Mesothelial cell of epicardium (in vitro differentiated cells): ENCODE results near the gene NACC2. TPM values are rescaled to one million over a fixed set of nuclear protein-coding genes. Genes with fewer than 3 reads are reported as not detected.

Experiments
- DNase-seq, 2 experiments: peaks; one replicate each; pipeline ENCODE4 v3.0.0; 2021; ENCODE audit warnings: low spot score in 2 of 2; ENCODE audit not compliant: unreplicated experiment in 2 of 2
- H3K27ac Mint-ChIP-seq: 2 replicates; pipeline ENCODE4 v1.8.0; 2021; ENCODE audit warnings: mixed read lengths
- H3K27me3 Mint-ChIP-seq: 2 replicates; pipeline ENCODE4 v1.8.0; 2021; ENCODE audit warnings: low read depth, mixed read lengths
- H3K36me3 Mint-ChIP-seq: 2 replicates; pipeline ENCODE4 v1.8.0; 2021; ENCODE audit warnings: mixed read lengths
- H3K4me1 Mint-ChIP-seq: 2 replicates; pipeline ENCODE4 v1.8.0; 2021; ENCODE audit warnings: mixed read lengths
- H3K4me3 Mint-ChIP-seq: 2 replicates; pipeline ENCODE4 v1.8.0; 2021; ENCODE audit warnings: mild to moderate bottlenecking, moderate library complexity, mixed read lengths
- H3K9me3 Mint-ChIP-seq: 2 replicates; pipeline ENCODE4 v1.8.0; 2021; ENCODE audit warnings: mixed read lengths
- total RNA-seq: library from RNA; stranded (reverse); gene quantifications from 3 replicates; pipeline ENCODE4 v1.2.1, GENCODE V29; 2021
- TF ChIP-seq, protein P1 (sequence below): fragments of 200-600 bp; sonication (generic); IDR thresholded peaks from one replicate; pipeline ENCODE4 v1.5.0; 2021; ENCODE audit warnings: antibody characterized with exemption; ENCODE audit not compliant: unreplicated experiment

NACC2 gene
- total RNA-seq, 1 donor from 2014 or later = 18.4 TPM

GRCh38 chr9:136002215-136002614, 92.9 kb downstream of the NACC2 start:
- no peak overlapping the region for H3K27ac Mint-ChIP-seq
- H3K36me3 Mint-ChIP-seq = peaks cover 1% of the 10 kb centered on the region
- no peaks in the 10 kb centered on the region for H3K9me3 Mint-ChIP-seq
- peaks cover 31% of the 10 kb centered on the region for H3K4me1 Mint-ChIP-seq
- no peak for DNase-seq
- TF ChIP-seq, protein P1, sequence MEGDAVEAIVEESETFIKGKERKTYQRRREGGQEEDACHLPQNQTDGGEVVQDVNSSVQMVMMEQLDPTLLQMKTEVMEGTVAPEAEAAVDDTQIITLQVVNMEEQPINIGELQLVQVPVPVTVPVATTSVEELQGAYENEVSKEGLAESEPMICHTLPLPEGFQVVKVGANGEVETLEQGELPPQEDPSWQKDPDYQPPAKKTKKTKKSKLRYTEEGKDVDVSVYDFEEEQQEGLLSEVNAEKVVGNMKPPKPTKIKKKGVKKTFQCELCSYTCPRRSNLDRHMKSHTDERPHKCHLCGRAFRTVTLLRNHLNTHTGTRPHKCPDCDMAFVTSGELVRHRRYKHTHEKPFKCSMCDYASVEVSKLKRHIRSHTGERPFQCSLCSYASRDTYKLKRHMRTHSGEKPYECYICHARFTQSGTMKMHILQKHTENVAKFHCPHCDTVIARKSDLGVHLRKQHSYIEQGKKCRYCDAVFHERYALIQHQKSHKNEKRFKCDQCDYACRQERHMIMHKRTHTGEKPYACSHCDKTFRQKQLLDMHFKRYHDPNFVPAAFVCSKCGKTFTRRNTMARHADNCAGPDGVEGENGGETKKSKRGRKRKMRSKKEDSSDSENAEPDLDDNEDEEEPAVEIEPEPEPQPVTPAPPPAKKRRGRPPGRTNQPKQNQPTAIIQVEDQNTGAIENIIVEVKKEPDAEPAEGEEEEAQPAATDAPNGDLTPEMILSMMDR = no peak
- no peak overlapping the region for H3K4me3 Mint-ChIP-seq
- H3K27me3 Mint-ChIP-seq = no peaks in the 10 kb centered on the region

GRCh38 chr9:136001231-136001630, 93.9 kb downstream of the NACC2 start:
- no peaks in the 10 kb centered on the region for H3K9me3 Mint-ChIP-seq
- peaks cover 31% of the 10 kb centered on the region for H3K4me1 Mint-ChIP-seq
- no peaks in the 10 kb centered on the region for H3K36me3 Mint-ChIP-seq
- no peak for DNase-seq
- H3K4me3 Mint-ChIP-seq = no peak overlapping the region
- no peaks in the 10 kb centered on the region for H3K27me3 Mint-ChIP-seq
- no peak overlapping the region for H3K27ac Mint-ChIP-seq
- TF ChIP-seq, protein P1 = no peak

DNA sequence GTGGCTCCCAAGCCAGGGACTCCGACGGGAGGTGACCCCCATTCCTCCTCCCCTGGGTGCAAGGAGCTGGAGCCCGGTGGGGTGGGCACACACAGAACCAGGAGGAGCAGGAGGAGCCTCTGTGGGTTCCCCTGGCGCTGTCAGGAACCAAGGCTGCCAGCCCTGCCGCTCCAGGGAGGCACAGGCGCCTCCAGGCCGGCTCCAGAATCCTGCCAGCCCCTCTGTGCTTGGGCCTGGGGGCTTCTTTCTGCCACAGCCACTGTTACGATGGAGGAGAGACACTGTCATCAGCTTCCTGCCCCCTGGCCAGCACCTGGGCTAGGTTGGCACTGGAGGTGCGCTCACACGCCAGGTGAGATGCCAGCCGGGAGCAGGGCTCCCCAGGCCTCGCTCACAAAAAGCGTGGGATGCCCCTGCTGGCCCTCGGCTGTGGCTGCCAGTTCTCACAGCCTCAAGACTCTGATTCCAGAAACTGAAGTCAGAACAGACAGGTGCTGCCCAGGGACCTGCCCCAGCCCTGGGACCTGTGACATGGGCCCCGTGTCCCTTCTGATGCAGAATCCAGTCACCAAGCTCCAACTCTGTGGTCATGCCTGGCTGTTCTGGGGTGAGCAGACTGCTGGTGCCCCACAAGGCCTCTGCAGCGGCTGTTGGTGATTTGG, 96.5 kb downstream of the NACC2 start:
- no peaks in the 10 kb centered on the region for H3K36me3 Mint-ChIP-seq

DNA sequence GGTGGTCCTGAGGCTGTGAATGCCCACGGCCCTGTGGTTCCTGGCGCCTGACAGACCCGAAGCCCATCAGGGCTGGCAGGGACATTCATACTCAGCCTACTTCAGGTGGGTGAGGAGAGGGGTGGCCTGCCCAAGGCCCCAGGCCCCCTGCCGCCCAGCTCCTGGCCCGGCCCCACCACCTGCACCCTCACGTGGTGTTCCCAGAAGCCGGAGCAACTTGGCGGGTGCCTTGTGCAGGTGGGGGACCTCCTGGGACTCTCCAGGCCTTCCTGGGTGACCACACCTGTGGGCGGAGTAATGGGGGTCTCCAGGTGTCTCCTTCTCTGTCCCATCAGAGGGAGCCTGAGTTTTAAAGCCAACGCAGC, 97.1 kb downstream of the NACC2 start:
- no peak overlapping the region for H3K27ac Mint-ChIP-seq
- no peaks in the 10 kb centered on the region for H3K36me3 Mint-ChIP-seq
- DNase-seq = no peak
- no peaks in the 10 kb centered on the region for H3K9me3 Mint-ChIP-seq
- H3K27me3 Mint-ChIP-seq = no peaks in the 10 kb centered on the region
- TF ChIP-seq, protein P1 = no peak
- H3K4me3 Mint-ChIP-seq = no peak overlapping the region
- peaks cover 41% of the 10 kb centered on the region for H3K4me1 Mint-ChIP-seq

More for the DNA sequence above, 96.5 kb downstream of the NACC2 start:
- H3K9me3 Mint-ChIP-seq = no peaks in the 10 kb centered on the region
- H3K27ac Mint-ChIP-seq = no peak overlapping the region
- no peak for DNase-seq
- peaks cover 39% of the 10 kb centered on the region for H3K4me1 Mint-ChIP-seq
- TF ChIP-seq, protein P1 = no peak
- H3K4me3 Mint-ChIP-seq = no peak overlapping the region
- H3K27me3 Mint-ChIP-seq = no peaks in the 10 kb centered on the region

- no peaks in the 10 kb centered on the region for H3K36me3 Mint-ChIP-seq
- H3K4me3 Mint-ChIP-seq = no peak overlapping the region
- H3K4me1 Mint-ChIP-seq = peaks cover 38% of the 10 kb centered on the region
- H3K27me3 Mint-ChIP-seq = no peaks in the 10 kb centered on the region
- TF ChIP-seq, protein P1 = no peak
- H3K9me3 Mint-ChIP-seq = no peaks in the 10 kb centered on the region
- no peak for DNase-seq
- H3K27ac Mint-ChIP-seq = no peak overlapping the region
Observed at GRCh38 chr9:135997090-135998015, 97.7 kb downstream of the NACC2 start.
